K562 (cell line): Measurements from ENCODE around the gene MPG. TPM values are rescaled to one million over a fixed set of nuclear protein-coding genes. Genes with fewer than 3 reads are reported as not detected.
A peak's percentile ranks its signal among the peaks of the same experiment; 100 is the strongest.

Source experiments
- ATAC-seq: fragments of 200-7000 bp; cut with Tn5 transposase; 3 replicates; pipeline ENCODE4 v1.9.1; 2020; ENCODE audit warnings: moderate library complexity
- BruUV-seq: library from RNA; stranded (reverse); fragments of 400-500 nt; replicated peaks from 2 replicates; lab custom pipeline; 2021; lab: Mats Ljungman, UMichigan
- CTCF ChIA-PET: fragments of 300-600 bp; formaldehyde crosslinking; extraction: SDS; loops from one replicate; lab custom pipeline; 2021; ENCODE audit warnings: low intra/inter-chr PET ratio; lab: Yijun Ruan, JAX
- POLR2A ChIA-PET: fragments of 300-600, 350-650 bp; sonication (Branson Sonifier 250); formaldehyde crosslinking; extraction: SDS; loops from one replicate; lab custom pipeline; 2021; ENCODE audit warnings: antibody characterized with exemption, inconsistent platforms; lab: Yijun Ruan, JAX
- DNase-seq, 4 experiments: peaks; one replicate each; pipeline versions ENCODE4 v3.0.0 to v3.0.0-alpha.2; 2011 to 2018; ENCODE audit warnings: low spot score in 3 of 4, mixed read lengths in 3 of 4; ENCODE audit errors: extremely low read depth in 1 of 4
- FAIRE-seq: peaks from 2 replicates; lab custom pipeline; 2011; peaks lifted over from hg19 to GRCh38; lab: Jason Lieb, UNC
- H2AFZ ChIP-seq: 2 replicates; pipeline ENCODE4 v1.6.0; 2011; ENCODE audit warnings: low read depth, low read length, control low read depth, inconsistent platforms
- H3K27ac ChIP-seq: fragments of 200-600 bp; 3 replicates; pipeline ENCODE4 v1.8.0; 2011; ENCODE audit warnings: low read depth, mild to moderate bottlenecking, control low read depth, inconsistent platforms, low read length, moderate library complexity, mixed read lengths; ENCODE audit errors: extremely low read depth
- H3K27me3 ChIP-seq, 2 experiments: fragments of 300-600 bp in 1 of 2; 2 replicates in 1 of 2; 3 replicates in 1 of 2; pipeline versions ENCODE4 v1.6.0 to v1.8.0; 2011; ENCODE audit warnings: inconsistent platforms in 2 of 2, low read length in 2 of 2, mild to moderate bottlenecking in 1 of 2, mixed read lengths in 1 of 2, moderate library complexity in 1 of 2; ENCODE audit not compliant: control insufficient read depth in 2 of 2, insufficient read depth in 2 of 2
- H3K36me3 ChIP-seq: fragments of 300-600 bp; 3 replicates; pipeline ENCODE4 v1.8.0; 2011; ENCODE audit warnings: mild to moderate bottlenecking, low read length, inconsistent platforms; ENCODE audit not compliant: control insufficient read depth, insufficient read depth
- H3K4me1 ChIP-seq, 2 experiments: fragments of 200-600 bp in 1 of 2; replicated peaks in 1 of 2; 2 replicates in 1 of 2; 3 replicates in 1 of 2; pipeline versions ENCODE4 v1.5.1 to v1.8.0; 2011; ENCODE audit warnings: inconsistent platforms in 2 of 2, low read length in 2 of 2, mild to moderate bottlenecking in 1 of 2, mixed read lengths in 1 of 2, moderate library complexity in 1 of 2; ENCODE audit not compliant: control insufficient read depth in 2 of 2, insufficient read depth in 2 of 2
- H3K4me2 ChIP-seq: 2 replicates; pipeline ENCODE4 v1.6.1; 2011; ENCODE audit warnings: low read length, control low read depth, inconsistent platforms, mixed read lengths; ENCODE audit not compliant: insufficient read depth
- H3K4me3 ChIP-seq: fragments of 200-600 bp; sonication (generic), shearing (Covaris generic); 2 replicates; pipeline ENCODE4 v1.5.1; 2016; ENCODE audit warnings: control low read depth, inconsistent platforms
- H3K79me2 ChIP-seq: fragments of 200-600 bp; 3 replicates; pipeline ENCODE4 v1.8.0; 2011; ENCODE audit warnings: low read length, inconsistent platforms; ENCODE audit not compliant: control insufficient read depth, insufficient read depth
- H3K9ac ChIP-seq, 2 experiments: 2 replicates each; pipeline versions ENCODE4 v1.6.0 to v1.6.1; 2011; ENCODE audit warnings: low read depth in 2 of 2, low read length in 2 of 2, control low read depth in 1 of 2, inconsistent platforms in 1 of 2, mild to moderate bottlenecking in 1 of 2, mixed read lengths in 1 of 2; ENCODE audit not compliant: insufficient read depth in 1 of 2
- H3K9me1 ChIP-seq: one replicate; pipeline ENCODE4 v1.6.0; 2011; ENCODE audit warnings: inconsistent platforms, mild to moderate bottlenecking, low read length, moderate library complexity; ENCODE audit not compliant: control insufficient read depth, insufficient read depth
- H3K9me3 ChIP-seq: replicated peaks from 2 replicates; pipeline ENCODE4 v1.5.1; 2011; ENCODE audit warnings: low read depth, low read length, inconsistent platforms; ENCODE audit not compliant: control insufficient read depth, insufficient read depth
- H4K20me1 ChIP-seq: replicated peaks from 2 replicates; pipeline ENCODE4 v1.6.1; 2011; ENCODE audit warnings: low read length, inconsistent platforms, mixed read lengths; ENCODE audit not compliant: control insufficient read depth, insufficient read depth
- ARNT ChIP-seq, 2 experiments: fragments of 450-650 bp; IDR thresholded peaks; 2 replicates each; pipeline ENCODE4 v1.6.1; 2016; ENCODE audit warnings: mild to moderate bottlenecking in 1 of 2
- CAMTA2 ChIP-seq: fragments of 250-450 bp; sonication (Bioruptor Pico); conservative IDR thresholded peaks from 2 replicates; pipeline ENCODE4 v1.5.1; 2022
- CEBPZ ChIP-seq: fragments of 150-350 bp; IDR thresholded peaks from 2 replicates; pipeline ENCODE4 v1.6.1; 2014; ENCODE audit warnings: low read depth, mild to moderate bottlenecking, low read length, borderline replicate concordance
- DMBX1 ChIP-seq: fragments of 250-450 bp; sonication (Bioruptor Pico); IDR thresholded peaks from 2 replicates; pipeline ENCODE4 v1.8.0; 2022; ENCODE audit warnings: inconsistent platforms, mild to moderate bottlenecking, moderate library complexity, borderline replicate concordance
- EGR1 ChIP-seq: fragments of 450-650 bp; conservative IDR thresholded peaks from 2 replicates; pipeline ENCODE4 v1.6.1; 2017; ENCODE audit warnings: mild to moderate bottlenecking
- EP300 ChIP-seq: IDR thresholded peaks from 2 replicates; pipeline ENCODE4 v1.6.1; 2012; ENCODE audit warnings: low read length, improper control_type of control experiment
- PHB ChIP-seq: fragments of 250-450 bp; sonication (Bioruptor Pico); IDR thresholded peaks from 2 replicates; pipeline ENCODE4 v1.5.0; 2021
- TBL1XR1 ChIP-seq, 2 experiments: IDR thresholded peaks; 2 replicates each; pipeline ENCODE4 v1.6.1; 2012; ENCODE audit warnings: improper control_type of control experiment in 2 of 2, low read length in 2 of 2, mild to moderate bottlenecking in 1 of 2
- ZKSCAN8 ChIP-seq: fragments of 200-800 bp; sonication (Bioruptor generic); IDR thresholded peaks from 2 replicates; pipeline ENCODE4 v1.6.1; 2016; ENCODE audit warnings: missing genetic modification characterization, missing compliant biosample characterization
- ZNF165 ChIP-seq: fragments of 250-450 bp; sonication (Bioruptor Pico); IDR thresholded peaks from 2 replicates; pipeline ENCODE4 v1.4.0; 2020; ENCODE audit warnings: borderline replicate concordance
- ZNF277 ChIP-seq: fragments of 250-450 bp; sonication (Bioruptor Pico); IDR thresholded peaks from 2 replicates; pipeline ENCODE4 v1.8.0; 2022; ENCODE audit warnings: inconsistent platforms, mild to moderate bottlenecking, moderate library complexity, borderline replicate concordance
- ZNF695 ChIP-seq: fragments of 450-650 bp; formaldehyde crosslinking; IDR thresholded peaks from 2 replicates; pipeline ENCODE4 v1.4.0; 2020; ENCODE audit warnings: mild to moderate bottlenecking, moderate library complexity
- WGBS: fragments of 100-300 bp; shearing (Covaris generic); methylation state at CpG from one replicate; pipeline ENCODE4 v1.1.6; 2016; ENCODE audit warnings: low coverage, mixed read lengths; ENCODE audit not compliant: insufficient coverage; ENCODE audit errors: missing lambda C conversion rate; 5-methylcytosine and 5-hydroxymethylcytosine counted together
- in situ Hi-C: fragments of 300-500 bp; cut with MboI; formaldehyde crosslinking; loops from 4 replicates; pipeline ENCODE4 v1.15.0; 2018; ENCODE audit warnings: inconsistent platforms, mixed read lengths
- intact Hi-C: fragments of 100-400 bp; cut with micrococcal nuclease; formaldehyde crosslinking; loops from 2 replicates; pipeline ENCODE4 v1.14.2; 2022
- polyA plus RNA-seq, 8 experiments: library from polyadenylated mRNA; depleted of rRNA in 4 of 8; stranded (reverse) in 5 of 8; unstranded in 3 of 8; fragments of >200 nt; fragmentation: Nextera tagmentation in 2 of 8; fragmentation: Illumina TruSeq in 1 of 8; extraction: Ambion mirVana in 2 of 8; extraction: Trizol in 1 of 8; gene quantifications; 2 replicates each; pipeline versions ENCODE4 v1.2.1 to v1.2.3, GENCODE V29; 2011 to 2014; ENCODE audit warnings: inconsistent platforms in 1 of 8, missing spikeins in 1 of 8
- total RNA-seq, 7 experiments: library from RNA; depleted of rRNA in 6 of 7; stranded (reverse); fragments of >200 nt in 6 of 7; fragmentation: Illumina TruSeq in 2 of 7; extraction: Trizol in 2 of 7; gene quantifications; 2 replicates each; pipeline versions ENCODE4 v1.2.1 to v1.2.3, GENCODE V29; 2011 to 2021; ENCODE audit warnings: low replicate concordance in 1 of 7
- TF ChIP-seq, protein P1 (sequence below): fragments of 150-350 bp; conservative IDR thresholded peaks from 2 replicates; pipeline ENCODE4 v1.6.1; 2014; ENCODE audit warnings: low read length

The MPG gene
- total and polyA plus RNA-seq, 9 of the 15 experiments (the other 6 are each of a cell fraction or from before 2014, with no cell fraction given), result 0.42 to 226 (median 36.2) TPM

- in situ Hi-C loops, result no loop called here
Measured at GRCh38 chr16:64914-65255, 13.1 kb upstream of the MPG start.

More at GRCh38 chr16:64914-65255, 13.1 kb upstream of the MPG start:
- no peaks in the 10 kb centered on the region for H3K9me1 ChIP-seq
- CTCF ChIA-PET, result interaction anchor here (0.5 to 7.3 kb wide), 6 partner anchors 32 to 433 kb away, joined by 3 to 125 read pairs (median 6); partner anchors contain the start of gene HBQ1
- DNase-seq, result no peak
- H3K9me3 ChIP-seq, result no peaks in the 10 kb centered on the region
- no peak overlapping the region for H3K27ac ChIP-seq
- H3K4me3 ChIP-seq, result no peak overlapping the region
- POLR2A ChIA-PET, result interaction anchor here (0.8 to 1.7 kb wide), 4 partner anchors 12 to 193 kb away, joined by 3 to 8 read pairs (median 5); partner anchors contain the start of genes HBQ1 and POLR3K
- TF ChIP-seq ZNF695 (CRISPR knock-in tag) (no peak), DMBX1 (CRISPR knock-in tag) (no peak), ZNF165 (CRISPR knock-in tag) (no peak), ARNT (IDR thresholded peaks at IDR 0.05) (no peak), EP300 (no peak), TBL1XR1 (IDR thresholded peaks at IDR 0.05; ENCODE audit: low read length in 2 of 2) (no peak), PHB (CRISPR knock-in tag) (no peak), ZKSCAN8 (no peak), CAMTA2 (CRISPR knock-in tag) (no peak), EGR1 (no peak), ZNF277 (CRISPR knock-in tag) (no peak), CEBPZ (no peak)
- TF ChIP-seq, protein P1, sequence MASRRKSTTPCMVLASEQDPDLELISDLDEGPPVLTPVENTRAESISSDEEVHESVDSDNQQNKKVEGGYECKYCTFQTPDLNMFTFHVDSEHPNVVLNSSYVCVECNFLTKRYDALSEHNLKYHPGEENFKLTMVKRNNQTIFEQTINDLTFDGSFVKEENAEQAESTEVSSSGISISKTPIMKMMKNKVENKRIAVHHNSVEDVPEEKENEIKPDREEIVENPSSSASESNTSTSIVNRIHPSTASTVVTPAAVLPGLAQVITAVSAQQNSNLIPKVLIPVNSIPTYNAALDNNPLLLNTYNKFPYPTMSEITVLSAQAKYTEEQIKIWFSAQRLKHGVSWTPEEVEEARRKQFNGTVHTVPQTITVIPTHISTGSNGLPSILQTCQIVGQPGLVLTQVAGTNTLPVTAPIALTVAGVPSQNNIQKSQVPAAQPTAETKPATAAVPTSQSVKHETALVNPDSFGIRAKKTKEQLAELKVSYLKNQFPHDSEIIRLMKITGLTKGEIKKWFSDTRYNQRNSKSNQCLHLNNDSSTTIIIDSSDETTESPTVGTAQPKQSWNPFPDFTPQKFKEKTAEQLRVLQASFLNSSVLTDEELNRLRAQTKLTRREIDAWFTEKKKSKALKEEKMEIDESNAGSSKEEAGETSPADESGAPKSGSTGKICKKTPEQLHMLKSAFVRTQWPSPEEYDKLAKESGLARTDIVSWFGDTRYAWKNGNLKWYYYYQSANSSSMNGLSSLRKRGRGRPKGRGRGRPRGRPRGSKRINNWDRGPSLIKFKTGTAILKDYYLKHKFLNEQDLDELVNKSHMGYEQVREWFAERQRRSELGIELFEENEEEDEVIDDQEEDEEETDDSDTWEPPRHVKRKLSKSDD, result no peak
- peak overlapping the region in 1 of 2 experiments; percentile 28; a peak in 1 of 4 replicates for H3K9ac ChIP-seq
- ATAC-seq, result no peak
- intact Hi-C loops, result loop anchor here (1.0 kb wide), 1 partner anchor 32 kb away; no protein-coding TSS in a partner anchor
- WGBS, result 56% methylated on average over 9 of the region's 9 CpGs
- H2AFZ ChIP-seq, result no peak overlapping the region
- no peaks in the 10 kb centered on the region for H3K27me3 ChIP-seq
- peaks cover 4% of the 10 kb centered on the region; the same call in 1 of the 2 replicates for H4K20me1 ChIP-seq
- no TSS peak for BruUV-seq
- FAIRE-seq, result peak; percentile 52
- peaks cover 0 to 57% of the 10 kb centered on the region in 2 experiments; a peak in 3 of 5 replicates for H3K4me1 ChIP-seq
- no peaks in the 10 kb centered on the region for H3K79me2 ChIP-seq
- H3K4me2 ChIP-seq, result no peak overlapping the region
- no peaks in the 10 kb centered on the region; the same call in 2 of the 3 replicates for H3K36me3 ChIP-seq
